ENCODE results near the gene FOXD1. TPM values are rescaled to one million over a fixed set of nuclear protein-coding genes. Genes with fewer than 3 reads are reported as not detected.

FOXD1 gene
- total and polyA plus RNA-seq, 2 donors (not counting 3 experiments of a cell fraction or from before 2014, with no cell fraction given): 0.06 to 0.20 TPM

DNA sequence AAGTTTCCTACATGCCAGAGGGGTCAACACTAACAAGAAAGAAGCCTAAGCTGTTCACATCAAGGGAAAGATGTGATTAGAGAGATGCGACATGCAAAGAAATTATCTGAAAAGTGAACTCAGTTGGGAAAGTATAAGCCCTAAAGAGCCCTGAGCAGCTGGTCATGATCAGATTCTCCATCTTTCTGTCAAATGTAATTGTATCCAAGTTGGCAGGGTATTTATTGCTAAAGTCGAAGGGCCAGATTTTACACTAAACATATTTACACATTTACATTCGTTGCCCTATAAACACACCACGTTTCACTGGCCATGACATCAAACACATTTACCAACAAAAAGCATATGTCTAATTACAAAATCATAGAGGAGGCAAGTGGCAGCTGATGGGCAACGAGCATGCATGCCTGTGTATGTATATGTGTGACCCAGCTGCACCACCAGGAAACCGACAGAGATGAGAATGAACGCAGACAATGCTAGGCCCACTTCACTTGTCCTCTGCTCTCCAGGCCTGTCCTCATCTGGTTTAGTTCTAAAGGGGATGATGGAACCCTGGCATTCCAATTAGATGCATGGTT is 6.3 kb downstream of the FOXD1 start:
- Histone ChIP-seq H2AFZ (ENCODE audit: low read depth, low read length) (no peak overlapping the region), H3K4me2 (ENCODE audit: insufficient read depth, low read length) (no peak overlapping the region), H3K9me1 (replicated peaks; ENCODE audit: control insufficient read depth, extremely low read depth, insufficient read depth, low read length) (no peaks in the 10 kb centered on the region), H3K27me3 (ENCODE audit: control insufficient read depth in 2 of 2, insufficient read depth in 2 of 2, low read length in 2 of 2) (peaks cover 80 to 94% of the 10 kb centered on the region in 2 experiments), H3K9me3 (replicated peaks; ENCODE audit: control insufficient read depth, insufficient read depth, low read length) (no peaks in the 10 kb centered on the region), H3K79me2 (ENCODE audit: control insufficient read depth, insufficient read depth, low read length) (no peaks in the 10 kb centered on the region), H3K4me3 (replicated peaks in 1 of 3; ENCODE audit: insufficient read depth in 1 of 3, low read depth in 1 of 3, low read length in 3 of 3) (no peak overlapping the region), H3K4me1 (ENCODE audit: control insufficient read depth, extremely low read depth, insufficient read depth, low read length) (peaks cover 6% of the 10 kb centered on the region), H3K36me3 (ENCODE audit: control insufficient read depth in 2 of 2, extremely low read depth in 1 of 2, insufficient read depth in 2 of 2, low read length in 2 of 2) (no peaks in the 10 kb centered on the region), H4K20me1 (replicated peaks; ENCODE audit: control insufficient read depth, extremely low read depth, insufficient read depth, low read length) (no peaks in the 10 kb centered on the region), H3K9ac (replicated peaks; ENCODE audit: extremely low read depth, insufficient read depth, low read length) (no peak overlapping the region), H3K27ac (ENCODE audit: insufficient read depth, low read depth, low read length) (no peak overlapping the region)
- no TSS peak for BruUV-seq (replicated peaks)
- ChIA-PET POLR2A (no interaction called here), CTCF (interaction anchor here (0.7 to 3.6 kb wide), 5 partner anchors 9 to 226 kb away, joined by 3 to 24 read pairs (median 4); no protein-coding TSS in a partner anchor)
- TF ChIP-seq GATA2 (IDR thresholded peaks at IDR 0.05; ENCODE audit: insufficient read depth, insufficient read length, low read depth, low read length) (no peak), MYC (IDR thresholded peaks at IDR 0.05; ENCODE audit: low read depth, low read length) (no peak), POLR2AphosphoS5 (IDR thresholded peaks at IDR 0.05; ENCODE audit: insufficient read depth, low read depth, low read length) (no peak), FOS (IDR thresholded peaks at IDR 0.05; ENCODE audit: borderline replicate concordance, insufficient read depth, low read length) (no peak), EZH2 (IDR thresholded peaks at IDR 0.05; ENCODE audit: borderline replicate concordance, low read depth, low read length, severe bottlenecking) (no peak), POLR2A (IDR thresholded peaks at IDR 0.05; ENCODE audit: low read depth, low read length) (no peak), JUN (IDR thresholded peaks at IDR 0.05; ENCODE audit: borderline replicate concordance, insufficient read depth, insufficient read length, low read depth) (no peak)
- TF ChIP-seq, protein P1, sequence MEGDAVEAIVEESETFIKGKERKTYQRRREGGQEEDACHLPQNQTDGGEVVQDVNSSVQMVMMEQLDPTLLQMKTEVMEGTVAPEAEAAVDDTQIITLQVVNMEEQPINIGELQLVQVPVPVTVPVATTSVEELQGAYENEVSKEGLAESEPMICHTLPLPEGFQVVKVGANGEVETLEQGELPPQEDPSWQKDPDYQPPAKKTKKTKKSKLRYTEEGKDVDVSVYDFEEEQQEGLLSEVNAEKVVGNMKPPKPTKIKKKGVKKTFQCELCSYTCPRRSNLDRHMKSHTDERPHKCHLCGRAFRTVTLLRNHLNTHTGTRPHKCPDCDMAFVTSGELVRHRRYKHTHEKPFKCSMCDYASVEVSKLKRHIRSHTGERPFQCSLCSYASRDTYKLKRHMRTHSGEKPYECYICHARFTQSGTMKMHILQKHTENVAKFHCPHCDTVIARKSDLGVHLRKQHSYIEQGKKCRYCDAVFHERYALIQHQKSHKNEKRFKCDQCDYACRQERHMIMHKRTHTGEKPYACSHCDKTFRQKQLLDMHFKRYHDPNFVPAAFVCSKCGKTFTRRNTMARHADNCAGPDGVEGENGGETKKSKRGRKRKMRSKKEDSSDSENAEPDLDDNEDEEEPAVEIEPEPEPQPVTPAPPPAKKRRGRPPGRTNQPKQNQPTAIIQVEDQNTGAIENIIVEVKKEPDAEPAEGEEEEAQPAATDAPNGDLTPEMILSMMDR (IDR thresholded peaks at IDR 0.05; ENCODE audit: extremely low read depth in 1 of 2, insufficient read depth in 1 of 2, low read depth in 1 of 2, low read length in 2 of 2): no peak
- TF ChIP-seq, protein P2, sequence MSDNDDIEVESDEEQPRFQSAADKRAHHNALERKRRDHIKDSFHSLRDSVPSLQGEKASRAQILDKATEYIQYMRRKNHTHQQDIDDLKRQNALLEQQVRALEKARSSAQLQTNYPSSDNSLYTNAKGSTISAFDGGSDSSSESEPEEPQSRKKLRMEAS (IDR thresholded peaks at IDR 0.05; ENCODE audit: insufficient read depth, insufficient read length): no peak
- DNase-seq (ENCODE audit: low read depth, low spot score) (no peak), FAIRE-seq (no peak)
- intact Hi-C loops (cut with micrococcal nuclease) (no loop called here), dilution Hi-C loops (cut with MboI; ENCODE audit: extremely low pct_ligation_motif_present, low sequenced_read_pairs) (no loop called here)
